Esophagus muscularis mucosa (tissue), 4 donors: Measurements from ENCODE around the gene TMEM72. TPM values are rescaled to one million over a fixed set of nuclear protein-coding genes. Genes with fewer than 3 reads are reported as not detected.

Source experiments
- DNase-seq: peaks from one replicate; pipeline ENCODE4 v3.0.0-alpha.2; 2017; ENCODE audit errors: extremely low spot score
- H3K27ac ChIP-seq, 4 donors: fragments of 200-600 bp; sonication (generic); replicated peaks in 1 of 4; 1 replicate in 3 of 4; 2 replicates in 1 of 4; pipeline ENCODE4 v1.5.1; 2016 to 2019; ENCODE audit warnings: mild to moderate bottlenecking in 1 of 4
- H3K27me3 ChIP-seq, 4 donors: fragments of 200-600 bp; sonication (generic); one replicate each; pipeline versions ENCODE4 v1.5.1 to v1.6.0; 2016 to 2019
- H3K36me3 ChIP-seq, 4 donors: fragments of 200-600 bp; sonication (generic); one replicate each; pipeline ENCODE4 v1.5.1; 2016 to 2019
- H3K4me1 ChIP-seq, 4 donors: fragments of 200-600 bp; sonication (generic); one replicate each; pipeline ENCODE4 v1.5.1; 2016 to 2019
- H3K4me3 ChIP-seq, 4 donors: fragments of 200-600 bp; sonication (generic); 1 replicate in 2 of 4; 2 replicates in 2 of 4; pipeline ENCODE4 v1.5.1; 2016 to 2019; ENCODE audit warnings: mild to moderate bottlenecking in 4 of 4, moderate library complexity in 1 of 4
- H3K9me3 ChIP-seq, 4 donors: fragments of 200-600 bp; sonication (generic); 1 replicate in 3 of 4; 2 replicates in 1 of 4; pipeline ENCODE4 v1.5.1; 2016 to 2019
- EP300 ChIP-seq: sonication (generic); formaldehyde crosslinking; IDR thresholded peaks from one replicate; pipeline ENCODE4 v1.6.1; 2017; ENCODE audit warnings: antibody characterized with exemption
- POLR2A ChIP-seq: fragments of 450-650 bp; IDR thresholded peaks from one replicate; pipeline ENCODE4 v1.6.1; 2017; ENCODE audit warnings: antibody characterized with exemption, moderate library complexity, mild to moderate bottlenecking, low read depth
- POLR2AphosphoS5 ChIP-seq, 2 donors: sonication (generic); formaldehyde crosslinking; IDR thresholded peaks; one replicate each; pipeline ENCODE4 v1.6.1; 2017; ENCODE audit warnings: antibody characterized with exemption in 2 of 2
- WGBS: methylation state at CpG from one replicate; pipeline ENCODE4 v1.1.5; 2018; 5-methylcytosine and 5-hydroxymethylcytosine counted together
- intact Hi-C: fragments of 100-400 bp; cut with DNase I; formaldehyde crosslinking; loops from one replicate; pipeline ENCODE4 v1.15.1; 2023
- total RNA-seq, 4 donors: library from RNA; depleted of rRNA; stranded (reverse); fragments of >200 nt; gene quantifications; one replicate each; pipeline versions ENCODE4 v1.1.0 to v1.2.1, GENCODE V29; 2016
- TF ChIP-seq, protein P1 (sequence below), 3 experiments: fragments of 200-600 bp in 2 of 3; fragments of 450-650 bp in 1 of 3; sonication (generic) in 2 of 3; IDR thresholded peaks; one replicate each; pipeline ENCODE4 v1.5.1; 2017 to 2019; ENCODE audit warnings: antibody characterized with exemption in 3 of 3, mild to moderate bottlenecking in 2 of 3, moderate library complexity in 1 of 3

Gene TMEM72
- total RNA-seq, 4 donors from 2014 or later = not detected

DNA sequence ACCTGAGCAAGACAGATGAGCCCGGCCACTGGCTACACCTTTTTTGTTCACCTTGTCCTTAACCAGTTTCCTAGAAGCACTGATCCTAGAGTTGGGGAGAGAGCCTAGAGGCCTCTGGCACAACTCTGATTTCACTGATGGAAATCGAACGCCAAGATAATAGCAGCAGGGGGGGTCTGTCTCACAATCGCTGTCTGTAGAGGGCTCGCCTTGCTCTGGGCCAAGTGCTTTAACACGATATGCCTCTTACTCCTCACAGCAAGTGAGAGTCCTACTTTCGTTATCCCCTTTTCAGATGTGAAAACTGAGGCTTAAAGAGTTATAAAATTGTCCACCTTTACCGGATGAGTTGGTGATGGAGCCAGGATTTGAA lies 48.9 kb downstream of the TMEM72 start:
- no peak for DNase-seq
- Histone ChIP-seq H3K27ac (peak overlapping the region; percentile 87 to 93 (median 90)), H3K27me3 (no peaks in the 10 kb centered on the region), H3K36me3 (peaks cover 0 to 13% (median 4%) of the 10 kb centered on the region in 4 donors), H3K9me3 (no peaks in the 10 kb centered on the region), H3K4me1 (peaks cover 52 to 75% (median 72%) of the 10 kb centered on the region in 4 donors), H3K4me3 (peak overlapping the region; percentile 72 to 83 (median 72))
- TF ChIP-seq POLR2AphosphoS5 (IDR thresholded peaks at IDR 0.05) (no peak), EP300 (no peak), POLR2A (no peak)
- TF ChIP-seq, protein P1, sequence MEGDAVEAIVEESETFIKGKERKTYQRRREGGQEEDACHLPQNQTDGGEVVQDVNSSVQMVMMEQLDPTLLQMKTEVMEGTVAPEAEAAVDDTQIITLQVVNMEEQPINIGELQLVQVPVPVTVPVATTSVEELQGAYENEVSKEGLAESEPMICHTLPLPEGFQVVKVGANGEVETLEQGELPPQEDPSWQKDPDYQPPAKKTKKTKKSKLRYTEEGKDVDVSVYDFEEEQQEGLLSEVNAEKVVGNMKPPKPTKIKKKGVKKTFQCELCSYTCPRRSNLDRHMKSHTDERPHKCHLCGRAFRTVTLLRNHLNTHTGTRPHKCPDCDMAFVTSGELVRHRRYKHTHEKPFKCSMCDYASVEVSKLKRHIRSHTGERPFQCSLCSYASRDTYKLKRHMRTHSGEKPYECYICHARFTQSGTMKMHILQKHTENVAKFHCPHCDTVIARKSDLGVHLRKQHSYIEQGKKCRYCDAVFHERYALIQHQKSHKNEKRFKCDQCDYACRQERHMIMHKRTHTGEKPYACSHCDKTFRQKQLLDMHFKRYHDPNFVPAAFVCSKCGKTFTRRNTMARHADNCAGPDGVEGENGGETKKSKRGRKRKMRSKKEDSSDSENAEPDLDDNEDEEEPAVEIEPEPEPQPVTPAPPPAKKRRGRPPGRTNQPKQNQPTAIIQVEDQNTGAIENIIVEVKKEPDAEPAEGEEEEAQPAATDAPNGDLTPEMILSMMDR (IDR thresholded peaks at IDR 0.05) = no peak
- intact Hi-C loops = no loop called here
- 38% methylated on average over 8 of the region's 8 CpGs for WGBS

DNA sequence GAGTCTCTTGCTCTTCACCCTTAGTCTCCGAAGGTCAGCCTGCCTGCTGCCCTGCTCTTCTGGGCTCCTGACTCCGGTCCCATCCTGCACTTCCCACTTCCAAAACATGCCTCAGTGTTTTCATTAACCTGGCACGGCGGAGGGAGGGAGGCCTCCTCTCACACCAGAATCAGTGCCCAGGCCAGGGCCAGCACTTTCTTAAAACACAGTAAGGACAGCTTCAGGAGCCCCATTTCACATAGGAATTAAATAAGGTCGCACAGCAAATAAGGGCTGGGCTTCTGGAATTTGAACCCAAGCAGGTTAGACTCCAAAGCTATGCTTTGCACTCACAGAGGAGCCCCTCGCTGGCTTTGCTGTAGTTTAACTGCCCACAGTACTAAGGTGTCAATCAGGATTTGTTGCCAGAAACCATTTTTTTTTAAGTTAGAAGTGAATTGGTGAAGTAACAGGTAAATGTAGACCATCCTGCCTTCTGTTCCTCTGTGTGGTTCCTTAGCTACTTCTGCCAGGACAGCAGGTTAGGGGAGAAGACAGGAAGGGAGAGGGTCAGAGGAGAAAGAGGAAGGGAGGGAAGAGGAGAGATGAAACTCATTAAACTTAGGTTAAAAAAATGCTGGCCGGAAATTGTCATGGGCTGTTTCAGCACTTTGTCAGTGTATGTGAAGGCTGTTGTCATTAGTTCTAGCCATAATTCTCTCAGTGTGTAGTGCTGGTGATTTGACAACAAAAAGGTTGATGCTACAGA lies 49.5 kb downstream of the TMEM72 start:
- no peak for DNase-seq
- Histone ChIP-seq H3K27me3 (no peaks in the 10 kb centered on the region), H3K36me3 (peaks cover 0 to 9% (median 2%) of the 10 kb centered on the region in 4 donors), H3K4me1 (peaks cover 54 to 81% (median 78%) of the 10 kb centered on the region in 4 donors), H3K9me3 (no peaks in the 10 kb centered on the region), H3K4me3 (peak overlapping the region; percentile 72 to 83 (median 72)), H3K27ac (peak overlapping the region; percentile 87 to 93 (median 90))
- intact Hi-C loops = no loop called here
- WGBS = 66% methylated on average over 7 of the region's 7 CpGs
- TF ChIP-seq POLR2AphosphoS5 (IDR thresholded peaks at IDR 0.05) (no peak), EP300 (no peak), POLR2A (no peak)
- TF ChIP-seq, protein P1 (IDR thresholded peaks at IDR 0.05) = no peak

DNA sequence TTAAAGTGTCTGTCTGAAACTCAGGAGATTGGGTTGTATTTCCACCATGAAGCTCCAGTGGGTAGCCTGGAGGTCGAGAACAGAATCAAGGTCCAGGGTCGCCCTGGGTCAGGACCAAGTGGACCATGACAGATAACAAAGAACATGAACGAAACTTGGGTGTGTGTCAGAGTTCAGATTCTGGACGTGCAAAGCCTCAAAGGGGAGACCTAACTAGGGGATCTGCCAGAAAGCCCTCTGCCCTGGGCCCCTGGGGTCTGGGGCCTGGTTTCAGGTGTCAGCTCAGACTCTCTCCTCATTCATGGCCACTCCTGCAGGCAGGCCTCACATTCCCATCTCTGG lies 50.1 kb downstream of the TMEM72 start:
- no peaks in the 10 kb centered on the region for H3K9me3 ChIP-seq
- TF ChIP-seq POLR2AphosphoS5 (IDR thresholded peaks at IDR 0.05) (no peak), EP300 (no peak), POLR2A (no peak)
- TF ChIP-seq, protein P1 (IDR thresholded peaks at IDR 0.05) = no peak
- intact Hi-C loops = no loop called here
- peaks cover 0 to 3% (median 0%) of the 10 kb centered on the region in 4 donors for H3K36me3 ChIP-seq
- H3K4me3 ChIP-seq = peak overlapping the region; percentile 72 to 83 (median 72)
- 72% methylated on average over 4 of the region's 4 CpGs for WGBS
- peak overlapping the region; percentile 87 to 93 (median 90) for H3K27ac ChIP-seq
- no peak for DNase-seq
- peaks cover 57 to 87% (median 83%) of the 10 kb centered on the region in 4 donors for H3K4me1 ChIP-seq
- H3K27me3 ChIP-seq = no peaks in the 10 kb centered on the region

DNA sequence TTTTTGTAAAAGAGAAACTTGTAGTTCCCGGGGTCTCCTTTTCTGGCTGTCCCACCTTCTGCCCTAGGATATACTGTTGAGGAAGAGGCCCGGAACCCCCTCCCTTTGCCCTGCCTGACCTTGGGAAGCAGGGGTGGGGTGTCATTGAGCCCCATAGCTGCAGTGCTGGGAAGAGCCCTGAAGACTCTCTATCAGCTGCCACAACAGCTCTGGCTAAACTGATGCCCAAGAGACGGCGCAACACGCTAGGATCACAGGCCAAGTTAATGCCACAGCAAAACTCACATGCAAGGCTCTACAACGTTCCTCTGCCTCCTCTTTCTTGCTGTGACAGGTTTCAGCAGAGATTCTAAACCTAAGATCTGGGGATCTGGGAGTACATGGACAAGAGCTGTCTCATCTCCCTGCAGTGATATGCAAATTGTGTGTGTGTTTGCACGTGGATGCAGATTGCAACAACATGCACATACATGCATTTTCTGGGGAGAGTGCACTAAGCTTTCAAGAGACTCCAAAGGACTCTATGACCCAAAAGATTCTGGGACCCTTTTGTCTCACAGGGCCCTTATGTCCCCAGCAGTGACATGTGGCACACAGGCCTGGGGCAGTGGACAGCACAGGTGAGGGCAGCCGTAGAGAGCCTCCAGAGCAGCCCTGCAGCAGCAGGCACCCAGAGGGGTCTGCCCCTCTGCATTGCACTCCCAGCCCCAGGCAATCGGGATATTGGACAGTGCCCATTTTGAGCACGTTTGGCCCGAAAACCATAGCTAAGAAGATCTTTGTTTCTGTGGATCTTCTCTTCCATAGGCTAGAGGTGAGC lies 51.0 kb downstream of the TMEM72 start:
- no peaks in the 10 kb centered on the region for H3K36me3 ChIP-seq
- DNase-seq = no peak
- WGBS = 74% methylated on average over 11 of the region's 11 CpGs
- TF ChIP-seq POLR2AphosphoS5 (IDR thresholded peaks at IDR 0.05) = no peak
- TF ChIP-seq, protein P1 (IDR thresholded peaks at IDR 0.05) = no peak
- no peak for TF ChIP-seq POLR2A
- TF ChIP-seq EP300 = no peak
- no peaks in the 10 kb centered on the region for H3K9me3 ChIP-seq
- peaks cover 67 to 93% (median 91%) of the 10 kb centered on the region in 4 donors for H3K4me1 ChIP-seq
- no peaks in the 10 kb centered on the region for H3K27me3 ChIP-seq
- intact Hi-C loops = no loop called here
- H3K27ac ChIP-seq = peak overlapping the region; percentile 63 to 92 (median 88)
- peak overlapping the region; percentile 72 to 83 (median 72) for H3K4me3 ChIP-seq
